ENCODE measurements around the gene PRELID2.

The PRELID2 gene

GRCh38 chr5:145824040-145824439 is 11.1 kb downstream of the PRELID2 start:
- Histone ChIP-seq H2AFZ (ENCODE audit: low read depth, low read length) (no peak overlapping the region), H3K79me2 (ENCODE audit: low read length) (no peaks in the 10 kb centered on the region), H3K4me3 (ENCODE audit: low read length) (no peak overlapping the region), H3K9me3 (ENCODE audit: insufficient read depth, low read length) (no peaks in the 10 kb centered on the region), H3K9ac (ENCODE audit: low read length) (no peak overlapping the region), H4K20me1 (ENCODE audit: insufficient read depth, low read length) (no peaks in the 10 kb centered on the region), H3K27me3 (ENCODE audit: low read depth, low read length) (0 out of 2 replicates have a peak, but pooled peaks cover 3% of the 10 kb centered on the region), H3K27ac (ENCODE audit: low read length) (no peak overlapping the region), H3K4me1 (ENCODE audit: low read length) (no peaks in the 10 kb centered on the region), H3K36me3 (replicated peaks; ENCODE audit: low read depth, low read length) (no peaks in the 10 kb centered on the region), H3K4me2 (ENCODE audit: low read length) (no peak overlapping the region)
- TF ChIP-seq, protein P1, sequence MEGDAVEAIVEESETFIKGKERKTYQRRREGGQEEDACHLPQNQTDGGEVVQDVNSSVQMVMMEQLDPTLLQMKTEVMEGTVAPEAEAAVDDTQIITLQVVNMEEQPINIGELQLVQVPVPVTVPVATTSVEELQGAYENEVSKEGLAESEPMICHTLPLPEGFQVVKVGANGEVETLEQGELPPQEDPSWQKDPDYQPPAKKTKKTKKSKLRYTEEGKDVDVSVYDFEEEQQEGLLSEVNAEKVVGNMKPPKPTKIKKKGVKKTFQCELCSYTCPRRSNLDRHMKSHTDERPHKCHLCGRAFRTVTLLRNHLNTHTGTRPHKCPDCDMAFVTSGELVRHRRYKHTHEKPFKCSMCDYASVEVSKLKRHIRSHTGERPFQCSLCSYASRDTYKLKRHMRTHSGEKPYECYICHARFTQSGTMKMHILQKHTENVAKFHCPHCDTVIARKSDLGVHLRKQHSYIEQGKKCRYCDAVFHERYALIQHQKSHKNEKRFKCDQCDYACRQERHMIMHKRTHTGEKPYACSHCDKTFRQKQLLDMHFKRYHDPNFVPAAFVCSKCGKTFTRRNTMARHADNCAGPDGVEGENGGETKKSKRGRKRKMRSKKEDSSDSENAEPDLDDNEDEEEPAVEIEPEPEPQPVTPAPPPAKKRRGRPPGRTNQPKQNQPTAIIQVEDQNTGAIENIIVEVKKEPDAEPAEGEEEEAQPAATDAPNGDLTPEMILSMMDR (IDR thresholded peaks at IDR 0.05; ENCODE audit: low read depth, low read length), result no peak
- TF ChIP-seq EZH2phosphoT487 (IDR thresholded peaks at IDR 0.05; ENCODE audit: low read depth), result no peak

GRCh38 chr5:145818604-145819003 is 16.5 kb downstream of the PRELID2 start:
- Histone ChIP-seq H3K27me3 (ENCODE audit: low read depth, low read length) (peaks cover 3% of the 10 kb centered on the region; the same call in 1 of the 2 replicates), H3K79me2 (ENCODE audit: low read length) (no peaks in the 10 kb centered on the region), H3K9me3 (ENCODE audit: insufficient read depth, low read length) (no peaks in the 10 kb centered on the region), H3K4me3 (ENCODE audit: low read length) (no peak overlapping the region), H3K4me2 (ENCODE audit: low read length) (no peak overlapping the region), H3K4me1 (ENCODE audit: low read length) (no peaks in the 10 kb centered on the region), H3K36me3 (replicated peaks; ENCODE audit: low read depth, low read length) (no peaks in the 10 kb centered on the region), H2AFZ (ENCODE audit: low read depth, low read length) (no peak overlapping the region), H3K9ac (ENCODE audit: low read length) (no peak overlapping the region), H3K27ac (ENCODE audit: low read length) (no peak overlapping the region), H4K20me1 (ENCODE audit: insufficient read depth, low read length) (no peaks in the 10 kb centered on the region)
- TF ChIP-seq, protein P1 (IDR thresholded peaks at IDR 0.05; ENCODE audit: low read depth, low read length), result no peak
- TF ChIP-seq EZH2phosphoT487 (IDR thresholded peaks at IDR 0.05; ENCODE audit: low read depth), result no peak

- no peaks in the 10 kb centered on the region for H3K79me2 ChIP-seq (ENCODE audit: low read length)
- TF ChIP-seq EZH2phosphoT487 (IDR thresholded peaks at IDR 0.05; ENCODE audit: low read depth), result no peak
- TF ChIP-seq, protein P1 (IDR thresholded peaks at IDR 0.05; ENCODE audit: low read depth, low read length), result no peak
- H3K4me2 ChIP-seq (ENCODE audit: low read length), result no peak overlapping the region
- no peak overlapping the region for H3K4me3 ChIP-seq (ENCODE audit: low read length)
- no peak overlapping the region for H2AFZ ChIP-seq (ENCODE audit: low read depth, low read length)
- H3K9me3 ChIP-seq (ENCODE audit: insufficient read depth, low read length), result no peaks in the 10 kb centered on the region
- no peak overlapping the region for H3K9ac ChIP-seq (ENCODE audit: low read length)
- H3K36me3 ChIP-seq (replicated peaks; ENCODE audit: low read depth, low read length), result no peaks in the 10 kb centered on the region
- H4K20me1 ChIP-seq (ENCODE audit: insufficient read depth, low read length), result no peaks in the 10 kb centered on the region
- peaks cover 9% of the 10 kb centered on the region; the same call in 1 of the 2 replicates for H3K27me3 ChIP-seq (ENCODE audit: low read depth, low read length)
- no peaks in the 10 kb centered on the region for H3K4me1 ChIP-seq (ENCODE audit: low read length)
- no peak overlapping the region for H3K27ac ChIP-seq (ENCODE audit: low read length)
Measured at GRCh38 chr5:145812877-145813276, 22.3 kb downstream of the PRELID2 start.

- TF ChIP-seq EZH2phosphoT487 (IDR thresholded peaks at IDR 0.05; ENCODE audit: low read depth), result no peak
- TF ChIP-seq, protein P1 (IDR thresholded peaks at IDR 0.05; ENCODE audit: low read depth, low read length), result no peak; the same call in 1 of the 2 replicates
- Histone ChIP-seq H3K4me1 (ENCODE audit: low read length) (no peaks in the 10 kb centered on the region), H4K20me1 (ENCODE audit: insufficient read depth, low read length) (no peaks in the 10 kb centered on the region), H3K27me3 (ENCODE audit: low read depth, low read length) (peaks cover 9% of the 10 kb centered on the region; the same call in 1 of the 2 replicates), H3K36me3 (replicated peaks; ENCODE audit: low read depth, low read length) (no peaks in the 10 kb centered on the region), H3K4me2 (ENCODE audit: low read length) (no peak overlapping the region), H3K27ac (ENCODE audit: low read length) (no peak overlapping the region), H3K9ac (ENCODE audit: low read length) (no peak overlapping the region), H3K79me2 (ENCODE audit: low read length) (no peaks in the 10 kb centered on the region), H3K9me3 (ENCODE audit: insufficient read depth, low read length) (no peaks in the 10 kb centered on the region), H3K4me3 (ENCODE audit: low read length) (no peak overlapping the region), H2AFZ (ENCODE audit: low read depth, low read length) (no peak overlapping the region)
Measured at GRCh38 chr5:145811834-145812625, 23.1 kb downstream of the PRELID2 start.

Data from OCI-LY3 (cell line).